K562 treated with DMSO at 1 percent for 48 hours (cell line): Measurements from ENCODE around the gene CCDC69. TPM values are rescaled to one million over a fixed set of nuclear protein-coding genes. Genes with fewer than 3 reads are reported as not detected.

Experiments
- total RNA-seq: library from RNA; unstranded; fragments of 300-600 nt; gene quantifications from 2 replicates; pipeline ENCODE4 v1.2.3, GENCODE V29; 2022; ENCODE audit warnings: low replicate concordance; ENCODE audit errors: extremely low read depth

The CCDC69 gene, protein sequence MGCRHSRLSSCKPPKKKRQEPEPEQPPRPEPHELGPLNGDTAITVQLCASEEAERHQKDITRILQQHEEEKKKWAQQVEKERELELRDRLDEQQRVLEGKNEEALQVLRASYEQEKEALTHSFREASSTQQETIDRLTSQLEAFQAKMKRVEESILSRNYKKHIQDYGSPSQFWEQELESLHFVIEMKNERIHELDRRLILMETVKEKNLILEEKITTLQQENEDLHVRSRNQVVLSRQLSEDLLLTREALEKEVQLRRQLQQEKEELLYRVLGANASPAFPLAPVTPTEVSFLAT
- not detected in 2 replicates for total RNA-seq

DNA sequence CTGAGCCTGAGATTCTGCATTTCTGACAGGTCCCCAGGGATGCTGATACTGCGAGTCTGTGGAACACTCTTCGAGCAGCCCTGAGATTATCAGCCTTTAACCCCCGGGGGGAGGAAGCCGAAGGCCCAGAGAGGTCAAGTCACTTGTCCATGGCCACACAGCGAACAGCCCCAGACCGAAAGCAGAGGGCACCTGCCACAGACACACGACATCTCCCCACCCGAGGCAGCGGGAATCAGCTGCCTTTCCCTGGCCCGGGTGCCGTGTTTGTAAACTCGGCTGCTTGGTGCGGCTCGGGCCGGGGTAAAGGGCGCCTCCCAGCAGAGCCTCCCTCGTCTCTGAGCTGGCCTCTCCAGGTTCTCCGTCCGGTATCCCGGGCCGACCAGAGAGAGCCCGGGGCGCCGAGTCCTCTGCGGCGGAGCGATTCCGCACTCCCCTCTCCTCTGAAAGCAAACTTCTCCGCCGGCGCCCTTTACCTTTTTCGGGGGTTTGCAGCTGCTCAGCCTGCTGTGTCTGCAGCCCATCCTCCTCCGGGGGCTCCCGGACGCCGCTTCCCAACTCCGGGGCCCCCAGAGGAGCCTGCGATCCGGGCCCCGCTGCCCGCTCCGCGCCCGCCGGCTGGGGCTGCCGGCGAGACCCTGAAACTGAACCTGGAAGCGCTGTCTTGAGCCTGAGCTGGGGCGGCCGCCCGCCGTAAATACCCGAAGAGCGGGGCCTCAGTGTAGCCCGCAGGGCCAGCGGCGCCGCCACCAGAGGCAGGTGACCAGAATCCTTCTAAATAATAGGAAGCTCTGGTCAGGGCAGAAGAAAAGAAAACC, at the start of gene CCDC69:
Gene CCDC69, minus strand, starts transcription at position 646 of the 818 bp plus-strand sequence. Its CDS starts 122 bp downstream, at position 524.

DNA sequence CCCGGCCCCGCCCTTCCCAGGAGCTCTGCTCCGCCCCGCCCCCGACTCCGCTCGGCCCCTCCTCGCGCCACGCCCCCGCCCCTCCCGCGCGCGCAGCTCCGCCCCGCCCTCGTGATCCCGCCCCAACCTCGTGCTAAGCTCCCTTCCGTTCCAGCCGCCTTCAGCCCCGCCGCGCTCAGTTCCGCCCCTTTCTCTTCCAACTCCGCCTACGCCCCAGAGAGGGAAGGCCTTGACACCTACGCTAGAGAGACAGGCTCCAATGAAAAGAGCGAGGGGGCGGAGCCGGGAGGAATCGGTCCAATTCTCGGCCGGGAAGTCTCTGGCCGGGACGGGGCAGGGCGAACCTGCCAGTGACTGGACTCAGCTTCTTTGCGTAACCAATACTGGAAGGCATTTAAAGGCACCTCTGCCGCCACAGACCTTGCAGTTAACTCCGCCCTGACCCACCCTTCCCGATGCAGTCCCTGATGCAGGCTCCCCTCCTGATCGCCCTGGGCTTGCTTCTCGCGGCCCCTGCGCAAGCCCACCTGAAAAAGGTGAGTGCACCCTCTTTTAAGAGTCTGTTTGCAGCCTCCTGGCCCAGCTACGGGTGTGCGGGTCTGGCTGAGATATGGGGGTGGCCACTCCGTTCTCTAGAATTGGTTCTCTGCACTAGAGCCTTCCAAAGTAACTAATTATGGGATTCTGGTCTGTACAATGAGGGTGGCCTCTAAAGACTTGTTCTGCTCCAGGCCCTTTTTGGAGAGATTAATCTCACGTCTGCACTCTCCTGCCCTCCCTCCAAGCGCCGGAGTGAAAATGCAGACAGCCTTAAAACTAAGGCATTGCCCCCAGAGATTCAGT, 29.1 kb upstream of the CCDC69 start, which contains the start of gene GM2A:
Gene GM2A, plus strand, starts transcription at position 424 of the 843 bp plus-strand sequence. Its CDS starts 32 bp downstream, at position 456.

DNA sequence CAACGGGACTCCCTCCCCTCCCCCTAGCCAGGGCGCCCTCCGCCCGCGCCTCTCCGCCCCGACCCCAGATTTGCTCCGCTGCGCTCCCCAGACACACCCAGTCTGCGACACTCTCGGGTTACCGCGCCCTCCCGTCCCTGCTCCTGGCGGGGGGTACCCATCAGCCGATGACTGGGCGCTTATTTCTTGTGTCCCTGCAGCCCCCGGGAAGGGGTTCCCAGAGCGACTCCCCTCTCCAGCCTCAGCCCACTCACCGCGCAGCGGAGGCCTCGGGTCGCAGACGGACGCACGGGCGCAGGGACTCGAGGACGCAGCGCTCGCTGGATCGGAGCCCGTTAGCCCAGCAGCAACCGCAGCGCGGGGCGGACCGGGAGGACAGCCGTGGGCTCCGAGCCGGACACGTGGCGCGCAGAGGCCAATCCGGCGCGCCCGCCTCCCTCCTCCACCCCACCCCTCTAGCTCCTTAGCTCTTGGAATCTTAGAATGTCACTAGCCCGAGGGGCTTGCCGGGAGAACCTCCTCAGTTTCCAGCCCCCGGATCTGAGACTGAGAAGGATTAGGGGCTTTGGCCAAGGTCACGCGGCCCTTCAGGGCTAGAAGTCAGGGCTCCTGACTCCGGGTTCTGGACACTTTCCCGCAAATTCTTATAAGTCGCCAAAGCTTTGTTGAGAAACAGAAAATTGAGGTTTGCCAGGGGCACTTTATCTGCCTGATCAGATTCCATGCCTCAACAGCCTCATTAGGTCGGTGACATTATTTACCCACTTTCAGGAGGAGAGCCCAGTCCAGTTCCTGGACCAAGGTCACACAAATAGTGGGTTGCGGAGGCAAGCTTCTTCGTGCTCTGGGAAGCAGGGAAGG, 66.2 kb downstream of the CCDC69 start, which contains the start of gene ANXA6:
Gene ANXA6, minus strand, starts transcription at position 354 of the 861 bp plus-strand sequence. CDS start 9,878 bp downstream, outside the sequence.

Other genes starting within 250 kb of the CCDC69 start
- not detected in 2 replicates for gene GPX3, start 203.5 kb downstream of the CCDC69 start, total RNA-seq
- gene TNIP1, start 143.1 kb downstream of the CCDC69 start, total RNA-seq = not detected in 2 replicates
- not detected in 2 replicates for gene ANXA6, start 66.3 kb downstream of the CCDC69 start, total RNA-seq
- not detected in 2 replicates for gene GM2A, start 29.1 kb upstream of the CCDC69 start, total RNA-seq
- gene SLC36A3, start 79.7 kb upstream of the CCDC69 start, total RNA-seq = not detected in 2 replicates
- gene SLC36A2, start 123.5 kb upstream of the CCDC69 start, total RNA-seq = not detected in 2 replicates
- not detected in 2 replicates for gene SLC36A1, start 223.5 kb upstream of the CCDC69 start, total RNA-seq